K562 (cell line): ENCODE results near the gene NXPH4. TPM values are rescaled to one million over a fixed set of nuclear protein-coding genes. Genes with fewer than 3 reads are reported as not detected.

Experiments used
- ATAC-seq: fragments of 200-7000 bp; cut with Tn5 transposase; 3 replicates; pipeline ENCODE4 v1.9.1; 2020; ENCODE audit warnings: moderate library complexity
- BruUV-seq: library from RNA; stranded (reverse); fragments of 400-500 nt; replicated peaks from 2 replicates; lab custom pipeline; 2021; lab: Mats Ljungman, UMichigan
- CTCF ChIA-PET: fragments of 300-600 bp; formaldehyde crosslinking; extraction: SDS; loops from one replicate; lab custom pipeline; 2021; ENCODE audit warnings: low intra/inter-chr PET ratio; lab: Yijun Ruan, JAX
- POLR2A ChIA-PET: fragments of 300-600, 350-650 bp; sonication (Branson Sonifier 250); formaldehyde crosslinking; extraction: SDS; loops from one replicate; lab custom pipeline; 2021; ENCODE audit warnings: antibody characterized with exemption, inconsistent platforms; lab: Yijun Ruan, JAX
- DNase-seq, 4 experiments: peaks; one replicate each; pipeline versions ENCODE4 v3.0.0 to v3.0.0-alpha.2; 2011 to 2018; ENCODE audit warnings: low spot score in 3 of 4, mixed read lengths in 3 of 4; ENCODE audit errors: extremely low read depth in 1 of 4
- FAIRE-seq: peaks from 2 replicates; lab custom pipeline; 2011; peaks lifted over from hg19 to GRCh38; lab: Jason Lieb, UNC
- H2AFZ ChIP-seq: 2 replicates; pipeline ENCODE4 v1.6.0; 2011; ENCODE audit warnings: low read depth, low read length, control low read depth, inconsistent platforms
- H3K27ac ChIP-seq: fragments of 200-600 bp; 3 replicates; pipeline ENCODE4 v1.8.0; 2011; ENCODE audit warnings: low read depth, mild to moderate bottlenecking, control low read depth, inconsistent platforms, low read length, moderate library complexity, mixed read lengths; ENCODE audit errors: extremely low read depth
- H3K27me3 ChIP-seq, 2 experiments: fragments of 300-600 bp in 1 of 2; 2 replicates in 1 of 2; 3 replicates in 1 of 2; pipeline versions ENCODE4 v1.6.0 to v1.8.0; 2011; ENCODE audit warnings: inconsistent platforms in 2 of 2, low read length in 2 of 2, mild to moderate bottlenecking in 1 of 2, mixed read lengths in 1 of 2, moderate library complexity in 1 of 2; ENCODE audit not compliant: control insufficient read depth in 2 of 2, insufficient read depth in 2 of 2
- H3K36me3 ChIP-seq: fragments of 300-600 bp; 3 replicates; pipeline ENCODE4 v1.8.0; 2011; ENCODE audit warnings: mild to moderate bottlenecking, low read length, inconsistent platforms; ENCODE audit not compliant: control insufficient read depth, insufficient read depth
- H3K4me1 ChIP-seq, 2 experiments: fragments of 200-600 bp in 1 of 2; replicated peaks in 1 of 2; 2 replicates in 1 of 2; 3 replicates in 1 of 2; pipeline versions ENCODE4 v1.5.1 to v1.8.0; 2011; ENCODE audit warnings: inconsistent platforms in 2 of 2, low read length in 2 of 2, mild to moderate bottlenecking in 1 of 2, mixed read lengths in 1 of 2, moderate library complexity in 1 of 2; ENCODE audit not compliant: control insufficient read depth in 2 of 2, insufficient read depth in 2 of 2
- H3K4me2 ChIP-seq: 2 replicates; pipeline ENCODE4 v1.6.1; 2011; ENCODE audit warnings: low read length, control low read depth, inconsistent platforms, mixed read lengths; ENCODE audit not compliant: insufficient read depth
- H3K4me3 ChIP-seq: fragments of 200-600 bp; sonication (generic), shearing (Covaris generic); 2 replicates; pipeline ENCODE4 v1.5.1; 2016; ENCODE audit warnings: control low read depth, inconsistent platforms
- H3K79me2 ChIP-seq: fragments of 200-600 bp; 3 replicates; pipeline ENCODE4 v1.8.0; 2011; ENCODE audit warnings: low read length, inconsistent platforms; ENCODE audit not compliant: control insufficient read depth, insufficient read depth
- H3K9ac ChIP-seq, 2 experiments: 2 replicates each; pipeline versions ENCODE4 v1.6.0 to v1.6.1; 2011; ENCODE audit warnings: low read depth in 2 of 2, low read length in 2 of 2, control low read depth in 1 of 2, inconsistent platforms in 1 of 2, mild to moderate bottlenecking in 1 of 2, mixed read lengths in 1 of 2; ENCODE audit not compliant: insufficient read depth in 1 of 2
- H3K9me1 ChIP-seq: one replicate; pipeline ENCODE4 v1.6.0; 2011; ENCODE audit warnings: inconsistent platforms, mild to moderate bottlenecking, low read length, moderate library complexity; ENCODE audit not compliant: control insufficient read depth, insufficient read depth
- H3K9me3 ChIP-seq: replicated peaks from 2 replicates; pipeline ENCODE4 v1.5.1; 2011; ENCODE audit warnings: low read depth, low read length, inconsistent platforms; ENCODE audit not compliant: control insufficient read depth, insufficient read depth
- H4K20me1 ChIP-seq: replicated peaks from 2 replicates; pipeline ENCODE4 v1.6.1; 2011; ENCODE audit warnings: low read length, inconsistent platforms, mixed read lengths; ENCODE audit not compliant: control insufficient read depth, insufficient read depth
- MCM2 ChIP-seq: fragments of 450-650 bp; IDR thresholded peaks from 2 replicates; pipeline ENCODE4 v1.6.1; 2017; ENCODE audit warnings: low read depth, mild to moderate bottlenecking
- MYBL2 ChIP-seq, 2 experiments: fragments of 450-650 bp in 1 of 2; sonication (generic) in 1 of 2; formaldehyde crosslinking in 1 of 2; IDR thresholded peaks; 2 replicates each; pipeline versions ENCODE4 v1.6.1 to v1.8.1; 2017 to 2022; ENCODE audit warnings: borderline replicate concordance in 1 of 2, inconsistent platforms in 1 of 2, low read depth in 1 of 2, mild to moderate bottlenecking in 1 of 2, missing genetic modification reagents in 1 of 2, moderate library complexity in 1 of 2
- SMAD3 ChIP-seq: fragments of 450-650 bp; formaldehyde crosslinking; conservative IDR thresholded peaks from 2 replicates; pipeline ENCODE4 v1.4.0; 2020; ENCODE audit warnings: mild to moderate bottlenecking
- ZKSCAN8 ChIP-seq: fragments of 200-800 bp; sonication (Bioruptor generic); IDR thresholded peaks from 2 replicates; pipeline ENCODE4 v1.6.1; 2016; ENCODE audit warnings: missing genetic modification characterization, missing compliant biosample characterization
- ZNF212 ChIP-seq: fragments of 450-650 bp; formaldehyde crosslinking; IDR thresholded peaks from 2 replicates; pipeline ENCODE4 v1.4.0; 2020; ENCODE audit warnings: mild to moderate bottlenecking
- ZNF79 ChIP-seq: fragments of 250-450 bp; sonication (Bioruptor Pico); IDR thresholded peaks from 2 replicates; pipeline ENCODE4 v1.4.0; 2020; ENCODE audit warnings: low read depth, mild to moderate bottlenecking, moderate library complexity
- WGBS: fragments of 100-300 bp; shearing (Covaris generic); methylation state at CpG from one replicate; pipeline ENCODE4 v1.1.6; 2016; ENCODE audit warnings: low coverage, mixed read lengths; ENCODE audit not compliant: insufficient coverage; ENCODE audit errors: missing lambda C conversion rate; 5-methylcytosine and 5-hydroxymethylcytosine counted together
- in situ Hi-C: fragments of 300-500 bp; cut with MboI; formaldehyde crosslinking; loops from 4 replicates; pipeline ENCODE4 v1.15.0; 2018; ENCODE audit warnings: inconsistent platforms, mixed read lengths
- intact Hi-C: fragments of 100-400 bp; cut with micrococcal nuclease; formaldehyde crosslinking; loops from 2 replicates; pipeline ENCODE4 v1.14.2; 2022
- polyA plus RNA-seq, 8 experiments: library from polyadenylated mRNA; depleted of rRNA in 4 of 8; stranded (reverse) in 5 of 8; unstranded in 3 of 8; fragments of >200 nt; fragmentation: Nextera tagmentation in 2 of 8; fragmentation: Illumina TruSeq in 1 of 8; extraction: Ambion mirVana in 2 of 8; extraction: Trizol in 1 of 8; gene quantifications; 2 replicates each; pipeline versions ENCODE4 v1.2.1 to v1.2.3, GENCODE V29; 2011 to 2014; ENCODE audit warnings: inconsistent platforms in 1 of 8, missing spikeins in 1 of 8
- total RNA-seq, 7 experiments: library from RNA; depleted of rRNA in 6 of 7; stranded (reverse); fragments of >200 nt in 6 of 7; fragmentation: Illumina TruSeq in 2 of 7; extraction: Trizol in 2 of 7; gene quantifications; 2 replicates each; pipeline versions ENCODE4 v1.2.1 to v1.2.3, GENCODE V29; 2011 to 2021; ENCODE audit warnings: low replicate concordance in 1 of 7
- TF ChIP-seq, protein P1 (sequence below): sonication (generic); formaldehyde crosslinking; IDR thresholded peaks from 2 replicates; pipeline ENCODE4 v1.8.1; 2023; ENCODE audit warnings: mild to moderate bottlenecking, missing genetic modification reagents
- TF ChIP-seq, protein P2 (sequence below): sonication (generic); formaldehyde crosslinking; IDR thresholded peaks from 2 replicates; pipeline ENCODE4 v1.8.0; 2022; ENCODE audit warnings: mild to moderate bottlenecking, missing genetic modification reagents

The NXPH4 gene
- total and polyA plus RNA-seq, 9 of the 15 experiments (the other 6 are each of a cell fraction or from before 2014, with no cell fraction given) = 0.49 to 2.7 (median 1.1) TPM; not detected in 4

DNA sequence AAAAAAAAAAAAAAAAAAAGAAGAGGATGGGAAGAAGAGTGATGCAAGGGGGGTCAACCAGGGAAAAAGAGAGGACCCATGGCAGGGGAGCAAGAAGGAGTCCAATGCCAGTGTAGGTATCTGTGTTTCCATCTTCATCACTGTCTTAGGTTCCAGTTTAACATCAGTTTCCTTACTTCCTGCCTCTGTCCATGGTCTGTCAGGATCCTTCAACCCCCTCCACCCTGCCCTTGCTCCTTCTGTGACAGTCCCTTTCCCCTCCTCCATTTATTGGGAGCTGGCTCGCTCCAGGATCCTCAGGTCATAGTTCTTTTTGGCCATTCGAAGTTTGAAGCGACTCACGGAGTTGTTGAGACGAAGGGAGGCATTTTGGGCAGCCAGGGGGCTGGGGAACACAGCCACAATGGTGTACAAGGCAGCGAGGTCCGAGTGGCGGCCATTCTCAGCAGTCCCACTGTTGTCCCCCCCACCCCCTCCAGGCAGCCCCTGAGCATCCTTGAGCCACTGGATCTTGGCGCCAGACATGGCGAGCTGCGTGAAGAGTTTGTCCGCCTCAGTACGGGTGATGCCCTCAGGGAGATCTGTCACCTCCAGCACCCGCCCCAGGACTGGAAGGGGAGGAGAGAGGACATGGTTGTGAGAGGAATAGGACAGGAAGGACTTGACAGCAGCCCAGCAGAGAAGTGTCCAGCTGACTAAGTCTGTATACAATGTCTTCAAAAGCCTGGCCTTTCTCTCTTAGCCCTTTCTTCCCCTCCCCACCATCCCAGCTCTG lies 38.1 kb downstream of the NXPH4 start (continued):
- no peak for TF ChIP-seq MYBL2 (IDR thresholded peaks at IDR 0.05; ENCODE audit: low read depth)
- TF ChIP-seq MYBL2 (CRISPR knock-in tag; IDR thresholded peaks at IDR 0.05; ENCODE audit: borderline replicate concordance) = no peak
- TF ChIP-seq, all 486 proteins: peak for 2

DNA sequence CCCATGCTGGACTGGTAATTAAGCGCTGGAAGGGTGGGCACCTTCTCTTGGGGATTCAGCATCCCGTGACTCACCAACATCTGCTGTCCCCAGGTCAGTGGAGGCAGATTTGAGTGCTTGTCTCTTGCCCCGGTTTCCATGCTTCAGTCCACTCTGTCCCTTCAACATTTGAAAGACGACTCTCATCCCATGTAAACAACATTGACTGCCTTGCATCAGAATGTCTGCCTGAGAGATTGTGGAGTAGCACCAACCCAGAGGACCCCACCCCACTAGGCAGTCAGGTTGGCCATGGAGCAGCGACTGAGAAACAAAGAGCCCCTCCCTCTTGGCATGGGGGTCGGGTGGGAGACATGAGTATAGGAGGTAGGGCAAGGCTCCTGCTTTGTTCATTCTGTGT lies 39.3 kb downstream of the NXPH4 start:
- in situ Hi-C loops (no loop called here), intact Hi-C loops (no loop called here)
- H3K4me1 ChIP-seq = no peaks in the 10 kb centered on the region; a peak in 2 of 5 replicates
- CTCF ChIA-PET = no interaction called here
- no TSS peak for BruUV-seq
- H3K9me3 ChIP-seq = no peaks in the 10 kb centered on the region
- no peak overlapping the region for H2AFZ ChIP-seq
- no peaks in the 10 kb centered on the region for H3K27me3 ChIP-seq
- H3K27ac ChIP-seq = no peak overlapping the region
- DNase-seq = no peak
- H3K79me2 ChIP-seq = no peaks in the 10 kb centered on the region
- ATAC-seq = no peak
- H3K4me3 ChIP-seq = no peak overlapping the region
- POLR2A ChIA-PET = interaction anchor here (0.6 kb wide), 1 partner anchor 20 kb away, joined by 3 read pairs; no protein-coding TSS in a partner anchor
- TF ChIP-seq MCM2 (no peak), ZNF212 (CRISPR knock-in tag) (no peak), ZNF79 (CRISPR knock-in tag) (no peak), SMAD3 (CRISPR knock-in tag) (no peak), ZKSCAN8 (CRISPR knock-in tag) (no peak)
- TF ChIP-seq, protein P1, sequence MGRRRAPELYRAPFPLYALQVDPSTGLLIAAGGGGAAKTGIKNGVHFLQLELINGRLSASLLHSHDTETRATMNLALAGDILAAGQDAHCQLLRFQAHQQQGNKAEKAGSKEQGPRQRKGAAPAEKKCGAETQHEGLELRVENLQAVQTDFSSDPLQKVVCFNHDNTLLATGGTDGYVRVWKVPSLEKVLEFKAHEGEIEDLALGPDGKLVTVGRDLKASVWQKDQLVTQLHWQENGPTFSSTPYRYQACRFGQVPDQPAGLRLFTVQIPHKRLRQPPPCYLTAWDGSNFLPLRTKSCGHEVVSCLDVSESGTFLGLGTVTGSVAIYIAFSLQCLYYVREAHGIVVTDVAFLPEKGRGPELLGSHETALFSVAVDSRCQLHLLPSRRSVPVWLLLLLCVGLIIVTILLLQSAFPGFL = no peak
- TF ChIP-seq, protein P2, sequence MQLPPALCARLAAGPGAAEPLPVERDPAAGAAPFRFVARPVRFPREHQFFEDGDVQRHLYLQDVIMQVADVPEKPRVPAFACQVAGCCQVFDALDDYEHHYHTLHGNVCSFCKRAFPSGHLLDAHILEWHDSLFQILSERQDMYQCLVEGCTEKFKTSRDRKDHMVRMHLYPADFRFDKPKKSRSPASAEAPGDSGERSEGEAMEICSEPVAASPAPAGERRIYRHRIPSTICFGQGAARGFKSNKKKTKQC (CRISPR knock-in tag) = no peak
- peaks cover 28% of the 10 kb centered on the region; the same call in 2 of the 3 replicates for H3K36me3 ChIP-seq
- 49% methylated on average over 6 of the region's 6 CpGs for WGBS
- H3K9ac ChIP-seq = no peak overlapping the region
- H4K20me1 ChIP-seq = no peaks in the 10 kb centered on the region
- FAIRE-seq = no peak
- no peaks in the 10 kb centered on the region for H3K9me1 ChIP-seq
- no peak overlapping the region for H3K4me2 ChIP-seq
